ENCODE results near the gene MTF1.
"Not testable (repeated sequence)": the region's sequence is repeated elsewhere in the genome, so short reads cannot be mapped to it uniquely, and the experiment has no call there.

Gene MTF1

GRCh38 chr1:37901191-37901892, 42.0 kb upstream of the MTF1 start:
- Histone ChIP-seq H3K9ac (peak overlapping the region in 2 of 11 experiments; percentile 22 to 30; a peak in 1 of 22 replicates), H3K27ac (no peak overlapping the region; a peak in 1 of 22 replicates), H4K20me1 (peaks cover 0 to 7% (median 0%) of the 10 kb centered on the region in 11 experiments; a peak in 3 of 22 replicates), H3K27me3 (no peaks in the 10 kb centered on the region), H3K36me3 (peaks cover 46 to 88% (median 72%) of the 10 kb centered on the region in 11 experiments), H3K4me1 (peaks cover 0 to 17% (median 10%) of the 10 kb centered on the region in 10 experiments; a peak in 17 of 20 replicates), H3K4me3 (no peak overlapping the region), H3K9me3 (replicated peaks in 1 of 11) (peaks cover 15 to 39% (median 27%) of the 10 kb centered on the region in 11 experiments), H3K4me2 (peak overlapping the region in 7 of 11 experiments; percentile 22 to 74 (median 66); a peak in 13 of 22 replicates)
- TF ChIP-seq Cebpa-rat (IDR thresholded peaks at IDR 0.05): no peak

GRCh38 chr1:37897563-37897962, 38.2 kb upstream of the MTF1 start:
- not testable (repeated sequence) for H3K27ac ChIP-seq, H3K27me3 ChIP-seq, H3K4me3 ChIP-seq, H3K9ac ChIP-seq, H3K4me2 ChIP-seq
- peaks cover 0 to 22% (median 10%) of the 10 kb centered on the region in 11 experiments; a peak in 14 of 22 replicates for H3K9me3 ChIP-seq (replicated peaks in 1 of 11)
- peaks cover 0 to 19% (median 5%) of the 10 kb centered on the region in 11 experiments; a peak in 8 of 22 replicates for H4K20me1 ChIP-seq
- peaks cover 22 to 74% (median 42%) of the 10 kb centered on the region in 11 experiments; a peak in 19 of 22 replicates for H3K36me3 ChIP-seq
- peaks cover 0 to 20% (median 10%) of the 10 kb centered on the region in 10 experiments; a peak in 17 of 20 replicates for H3K4me1 ChIP-seq

- peaks cover 0 to 21% (median 7%) of the 10 kb centered on the region in 11 experiments; a peak in 13 of 22 replicates for H3K9me3 ChIP-seq (replicated peaks in 1 of 11)
- H4K20me1 ChIP-seq: peaks cover 0 to 19% (median 3%) of the 10 kb centered on the region in 11 experiments; a peak in 8 of 22 replicates
- H3K36me3 ChIP-seq: peaks cover 25 to 75% (median 30%) of the 10 kb centered on the region in 11 experiments
- H3K27ac ChIP-seq: no peak overlapping the region
- no peak overlapping the region for H3K4me2 ChIP-seq
- no peak overlapping the region for H3K9ac ChIP-seq
- H3K4me1 ChIP-seq: 0 out of 20 replicates have a peak, but pooled peaks cover 0 to 4% (median 0%) of the 10 kb centered on the region in 10 experiments
- H3K4me3 ChIP-seq: no peak overlapping the region
- H3K27me3 ChIP-seq: no peaks in the 10 kb centered on the region
- no peak for TF ChIP-seq Cebpa-rat (IDR thresholded peaks at IDR 0.05)
These were observed 34.3 kb upstream of the MTF1 start for GRCh38 chr1:37893673-37894072.

GRCh38 chr1:37892151-37893047, 33.0 kb upstream of the MTF1 start:
- H3K27me3 ChIP-seq: no peaks in the 10 kb centered on the region
- no peak overlapping the region for H3K9ac ChIP-seq
- peaks cover 28 to 75% (median 38%) of the 10 kb centered on the region in 11 experiments for H3K36me3 ChIP-seq
- peaks cover 0 to 19% (median 3%) of the 10 kb centered on the region in 11 experiments; a peak in 8 of 22 replicates for H4K20me1 ChIP-seq
- TF ChIP-seq Cebpa-rat (IDR thresholded peaks at IDR 0.05): no peak
- H3K4me3 ChIP-seq: no peak overlapping the region
- no peak overlapping the region for H3K27ac ChIP-seq
- H3K4me2 ChIP-seq: no peak overlapping the region
- peaks cover 0 to 14% (median 0%) of the 10 kb centered on the region in 11 experiments; a peak in 7 of 22 replicates for H3K9me3 ChIP-seq (replicated peaks in 1 of 11)
- H3K4me1 ChIP-seq: 0 out of 20 replicates have a peak, but pooled peaks cover 0 to 4% (median 0%) of the 10 kb centered on the region in 10 experiments

GRCh38 chr1:37890378-37891014, 31.1 kb upstream of the MTF1 start:
- TF ChIP-seq Cebpa-rat (IDR thresholded peaks at IDR 0.05): no peak
- Histone ChIP-seq H3K4me3 (no peak overlapping the region), H3K27me3 (no peaks in the 10 kb centered on the region), H3K27ac (no peak overlapping the region), H3K4me2 (no peak overlapping the region), H3K4me1 (peaks cover 0 to 18% (median 0%) of the 10 kb centered on the region in 10 experiments; a peak in 3 of 20 replicates), H3K9me3 (replicated peaks in 1 of 11) (peaks cover 0 to 14% (median 0%) of the 10 kb centered on the region in 11 experiments; a peak in 7 of 22 replicates), H4K20me1 (peaks cover 0 to 19% (median 3%) of the 10 kb centered on the region in 11 experiments; a peak in 8 of 22 replicates), H3K36me3 (peaks cover 46 to 94% (median 57%) of the 10 kb centered on the region in 11 experiments), H3K9ac (no peak overlapping the region)

- no peak overlapping the region for H3K27ac ChIP-seq
- no peak for TF ChIP-seq Cebpa-rat (IDR thresholded peaks at IDR 0.05)
- peaks cover 69 to 100% (median 81%) of the 10 kb centered on the region in 11 experiments for H3K36me3 ChIP-seq
- H3K4me3 ChIP-seq: no peak overlapping the region
- no peak overlapping the region for H3K4me2 ChIP-seq
- peaks cover 0 to 12% (median 2%) of the 10 kb centered on the region in 11 experiments; a peak in 9 of 22 replicates for H4K20me1 ChIP-seq
- H3K4me1 ChIP-seq: peaks cover 0 to 13% (median 0%) of the 10 kb centered on the region in 10 experiments; a peak in 3 of 20 replicates
- no peaks in the 10 kb centered on the region for H3K27me3 ChIP-seq
- no peak overlapping the region for H3K9ac ChIP-seq
- peaks cover 0 to 8% (median 0%) of the 10 kb centered on the region in 11 experiments; a peak in 7 of 22 replicates for H3K9me3 ChIP-seq (replicated peaks in 1 of 11)
These were observed 28.8 kb upstream of the MTF1 start for GRCh38 chr1:37888022-37888700.

- Histone ChIP-seq H3K36me3 (peaks cover 99 to 100% (median 100%) of the 10 kb centered on the region in 11 experiments), H3K4me1 (peaks cover 0 to 13% (median 0%) of the 10 kb centered on the region in 10 experiments; a peak in 3 of 20 replicates), H3K4me3 (no peak overlapping the region), H3K9me3 (replicated peaks in 1 of 11) (no peaks in the 10 kb centered on the region), H4K20me1 (no peaks in the 10 kb centered on the region; a peak in 1 of 22 replicates), H3K27me3 (no peaks in the 10 kb centered on the region), H3K4me2 (no peak overlapping the region), H3K27ac (no peak overlapping the region), H3K9ac (no peak overlapping the region)
- no peak for TF ChIP-seq Cebpa-rat (IDR thresholded peaks at IDR 0.05)
These were observed 24.8 kb upstream of the MTF1 start for GRCh38 chr1:37884145-37884544.

- Histone ChIP-seq H3K9me3 (replicated peaks in 1 of 11) (no peaks in the 10 kb centered on the region), H3K4me1 (peaks cover 0 to 13% (median 0%) of the 10 kb centered on the region in 10 experiments; a peak in 3 of 20 replicates), H3K36me3 (peaks cover 95 to 99% (median 97%) of the 10 kb centered on the region in 11 experiments), H3K27me3 (no peaks in the 10 kb centered on the region), H3K4me3 (no peak overlapping the region), H4K20me1 (no peaks in the 10 kb centered on the region; a peak in 1 of 22 replicates), H3K9ac (no peak overlapping the region), H3K27ac (no peak overlapping the region), H3K4me2 (no peak overlapping the region)
- no peak for TF ChIP-seq Cebpa-rat (IDR thresholded peaks at IDR 0.05)
These were observed 24.3 kb upstream of the MTF1 start for GRCh38 chr1:37883671-37884070.
